A549 (cell line): Measurements from ENCODE around the gene ABCB11.

Source experiments
- CHD2 ChIP-seq: fragments of 150-350 bp; IDR thresholded peaks from 2 replicates; pipeline ENCODE4 v1.6.1; 2014; ENCODE audit warnings: low read length; ENCODE audit not compliant: partially characterized antibody
- JUN ChIP-seq, 2 experiments: fragments of >200 bp; sonication (Bioruptor Twin); formaldehyde crosslinking; IDR thresholded peaks; 2 replicates in 1 of 2; 3 replicates in 1 of 2; pipeline ENCODE4 v1.6.1; 2016 to 2017
- MAFK ChIP-seq: fragments of 450-650 bp; IDR thresholded peaks from 2 replicates; pipeline ENCODE4 v1.6.1; 2014; ENCODE audit not compliant: partially characterized antibody
- TF ChIP-seq, protein P1 (sequence below): fragments of >200 bp; sonication (Bioruptor Twin); formaldehyde crosslinking; IDR thresholded peaks from 3 replicates; pipeline ENCODE4 v1.5.1; 2016

DNA sequence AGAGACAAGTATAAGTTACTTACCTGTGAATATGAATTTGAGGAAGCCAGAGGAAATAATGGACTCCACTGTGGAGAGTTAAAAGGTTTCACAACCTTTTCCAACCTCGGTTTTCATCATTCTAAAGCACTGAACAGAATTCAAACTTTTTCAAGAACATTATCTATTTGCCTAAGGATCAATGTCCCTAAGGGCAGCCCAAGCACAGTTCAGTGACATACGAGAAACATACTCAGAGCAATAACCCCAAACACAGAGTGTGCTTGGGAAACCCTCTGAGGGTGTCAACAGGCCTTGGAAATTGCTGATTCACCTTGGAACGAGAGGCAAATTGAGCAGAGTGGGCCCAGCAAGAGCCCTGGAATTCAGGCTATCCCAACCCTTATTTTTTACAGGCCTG, at the start of gene ABCB11:
- TF ChIP-seq JUN (IDR thresholded peaks at IDR 0.05) (no peak), CHD2 (no peak), MAFK (no peak)
- TF ChIP-seq, protein P1, sequence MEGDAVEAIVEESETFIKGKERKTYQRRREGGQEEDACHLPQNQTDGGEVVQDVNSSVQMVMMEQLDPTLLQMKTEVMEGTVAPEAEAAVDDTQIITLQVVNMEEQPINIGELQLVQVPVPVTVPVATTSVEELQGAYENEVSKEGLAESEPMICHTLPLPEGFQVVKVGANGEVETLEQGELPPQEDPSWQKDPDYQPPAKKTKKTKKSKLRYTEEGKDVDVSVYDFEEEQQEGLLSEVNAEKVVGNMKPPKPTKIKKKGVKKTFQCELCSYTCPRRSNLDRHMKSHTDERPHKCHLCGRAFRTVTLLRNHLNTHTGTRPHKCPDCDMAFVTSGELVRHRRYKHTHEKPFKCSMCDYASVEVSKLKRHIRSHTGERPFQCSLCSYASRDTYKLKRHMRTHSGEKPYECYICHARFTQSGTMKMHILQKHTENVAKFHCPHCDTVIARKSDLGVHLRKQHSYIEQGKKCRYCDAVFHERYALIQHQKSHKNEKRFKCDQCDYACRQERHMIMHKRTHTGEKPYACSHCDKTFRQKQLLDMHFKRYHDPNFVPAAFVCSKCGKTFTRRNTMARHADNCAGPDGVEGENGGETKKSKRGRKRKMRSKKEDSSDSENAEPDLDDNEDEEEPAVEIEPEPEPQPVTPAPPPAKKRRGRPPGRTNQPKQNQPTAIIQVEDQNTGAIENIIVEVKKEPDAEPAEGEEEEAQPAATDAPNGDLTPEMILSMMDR = no peak
